HepG2 (cell line): ENCODE measurements around the gene TGM4.

Source experiments
- HNRNPUL1 ChIP-seq: fragments of 200-400 bp; formaldehyde crosslinking; IDR thresholded peaks from 2 replicates; pipeline ENCODE4 v1.6.1; 2017; ENCODE audit warnings: low read depth, mild to moderate bottlenecking, low read length, moderate library complexity
- MYC ChIP-seq: sonication (generic); formaldehyde crosslinking; IDR thresholded peaks from 2 replicates; pipeline ENCODE4 v1.9.0; 2021; ENCODE audit warnings: missing genetic modification reagents, borderline replicate concordance
- POLR2A ChIP-seq, 2 experiments: IDR thresholded peaks; 2 replicates each; pipeline ENCODE4 v1.6.1; 2011; ENCODE audit warnings: low read depth in 2 of 2, low read length in 2 of 2, mild to moderate bottlenecking in 1 of 2, moderate library complexity in 1 of 2; ENCODE audit not compliant: insufficient read depth in 1 of 2
- PTBP1 ChIP-seq: fragments of 200-400 bp; formaldehyde crosslinking; IDR thresholded peaks from 2 replicates; pipeline ENCODE4 v1.6.1; 2018; ENCODE audit warnings: low read length, low read depth; ENCODE audit not compliant: poor library complexity, severe bottlenecking
- RXRA ChIP-seq: sonication (generic); formaldehyde crosslinking; IDR thresholded peaks from 2 replicates; pipeline ENCODE4 v1.5.1; 2020; ENCODE audit warnings: missing genetic modification reagents
- SUZ12 ChIP-seq: fragments of 150-350 bp; IDR thresholded peaks from 2 replicates; pipeline ENCODE4 v1.6.1; 2014; ENCODE audit warnings: low read depth, low read length
- TCF7 ChIP-seq: sonication (generic); IDR thresholded peaks from 2 replicates; pipeline ENCODE4 v1.6.1; 2016; ENCODE audit warnings: antibody characterized with exemption, low read depth
- TSC22D2 ChIP-seq: sonication (generic); formaldehyde crosslinking; IDR thresholded peaks from 2 replicates; pipeline ENCODE4 v1.5.1; 2020; ENCODE audit warnings: missing genetic modification reagents, mild to moderate bottlenecking, borderline replicate concordance
- ZNF274 ChIP-seq: sonication (generic); formaldehyde crosslinking; IDR thresholded peaks from 2 replicates; pipeline ENCODE4 v1.5.1; 2020; ENCODE audit warnings: mild to moderate bottlenecking, missing genetic modification reagents
- ZNF776 ChIP-seq: sonication (generic); formaldehyde crosslinking; IDR thresholded peaks from 2 replicates; pipeline ENCODE4 v1.4.0; 2020; ENCODE audit warnings: mild to moderate bottlenecking, missing genetic modification reagents
- TF ChIP-seq, protein P1 (sequence below): sonication (generic); formaldehyde crosslinking; IDR thresholded peaks from 2 replicates; pipeline ENCODE4 v1.5.0; 2020; ENCODE audit warnings: mild to moderate bottlenecking, missing genetic modification reagents, moderate library complexity

DNA sequence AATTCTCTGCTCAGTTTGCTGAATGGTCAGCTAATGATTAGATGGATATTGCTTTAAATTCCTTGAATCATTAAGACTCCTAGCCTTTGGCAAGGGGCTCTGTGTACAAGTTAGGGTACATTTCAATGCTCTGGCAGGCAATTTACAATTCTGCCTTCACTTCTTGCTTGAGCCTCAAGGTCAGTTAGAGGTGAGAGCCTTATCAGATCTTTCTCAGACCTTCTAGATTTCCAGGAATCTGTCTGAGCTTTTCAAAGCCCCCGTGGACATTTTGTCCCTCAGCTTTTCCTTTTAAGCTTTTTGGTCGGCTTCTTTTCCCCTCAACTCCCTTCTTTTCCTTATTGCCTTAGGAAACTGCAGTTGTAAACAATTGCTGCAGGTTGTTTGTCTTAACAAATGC is 34.7 kb downstream of the TGM4 start:
- TF ChIP-seq ZNF776 (CRISPR knock-in tag): no peak
- TF ChIP-seq MYC (CRISPR knock-in tag): no peak
- TF ChIP-seq POLR2A (IDR thresholded peaks at IDR 0.05; ENCODE audit: insufficient read depth in 1 of 2, low read depth in 2 of 2, low read length in 2 of 2): no peak
- TF ChIP-seq ZNF274: no peak
- no peak for TF ChIP-seq RXRA (CRISPR knock-in tag)
- TF ChIP-seq PTBP1: no peak
- no peak for TF ChIP-seq TCF7
- no peak for TF ChIP-seq HNRNPUL1
- no peak for TF ChIP-seq SUZ12
- TF ChIP-seq TSC22D2 (CRISPR knock-in tag): no peak
- TF ChIP-seq, protein P1, sequence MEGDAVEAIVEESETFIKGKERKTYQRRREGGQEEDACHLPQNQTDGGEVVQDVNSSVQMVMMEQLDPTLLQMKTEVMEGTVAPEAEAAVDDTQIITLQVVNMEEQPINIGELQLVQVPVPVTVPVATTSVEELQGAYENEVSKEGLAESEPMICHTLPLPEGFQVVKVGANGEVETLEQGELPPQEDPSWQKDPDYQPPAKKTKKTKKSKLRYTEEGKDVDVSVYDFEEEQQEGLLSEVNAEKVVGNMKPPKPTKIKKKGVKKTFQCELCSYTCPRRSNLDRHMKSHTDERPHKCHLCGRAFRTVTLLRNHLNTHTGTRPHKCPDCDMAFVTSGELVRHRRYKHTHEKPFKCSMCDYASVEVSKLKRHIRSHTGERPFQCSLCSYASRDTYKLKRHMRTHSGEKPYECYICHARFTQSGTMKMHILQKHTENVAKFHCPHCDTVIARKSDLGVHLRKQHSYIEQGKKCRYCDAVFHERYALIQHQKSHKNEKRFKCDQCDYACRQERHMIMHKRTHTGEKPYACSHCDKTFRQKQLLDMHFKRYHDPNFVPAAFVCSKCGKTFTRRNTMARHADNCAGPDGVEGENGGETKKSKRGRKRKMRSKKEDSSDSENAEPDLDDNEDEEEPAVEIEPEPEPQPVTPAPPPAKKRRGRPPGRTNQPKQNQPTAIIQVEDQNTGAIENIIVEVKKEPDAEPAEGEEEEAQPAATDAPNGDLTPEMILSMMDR (CRISPR knock-in tag): no peak
